Esophagus squamous epithelium (tissue), 4 donors: ENCODE results near the gene ATP1A4.

ENCODE experiments used
- POLR2A ChIP-seq, 4 donors: fragments of 450-650 bp; IDR thresholded peaks; one replicate each; pipeline ENCODE4 v1.6.1; 2017; ENCODE audit warnings: antibody characterized with exemption in 4 of 4, mild to moderate bottlenecking in 4 of 4, moderate library complexity in 3 of 4
- TF ChIP-seq, protein P1 (sequence below), 6 experiments: fragments of 450-650 bp in 4 of 6; fragments of 200-600 bp in 2 of 6; sonication (generic) in 2 of 6; IDR thresholded peaks; one replicate each; pipeline ENCODE4 v1.5.1; 2016 to 2019; ENCODE audit warnings: antibody characterized with exemption in 6 of 6, mild to moderate bottlenecking in 4 of 6, moderate library complexity in 4 of 6

DNA sequence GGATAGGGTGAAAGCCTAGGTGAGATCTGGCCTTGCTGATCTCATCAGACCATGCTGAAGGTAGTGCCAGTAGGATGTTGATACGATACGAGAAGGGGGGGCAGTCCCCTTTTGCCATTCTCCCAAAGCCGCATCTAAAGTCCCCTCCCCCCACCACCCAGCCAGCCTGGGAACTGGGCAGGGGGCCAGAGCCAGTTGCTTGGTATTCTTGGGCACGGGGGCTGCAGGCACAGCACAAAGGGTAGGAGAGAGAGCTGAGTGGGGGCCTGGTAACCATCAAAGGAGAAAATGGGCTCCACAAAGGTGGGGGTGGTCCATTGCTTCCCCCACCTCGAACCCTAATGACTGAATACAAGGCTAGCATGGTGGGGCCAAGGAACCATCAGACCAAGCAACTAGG is 59.2 kb downstream of the ATP1A4 start:
- TF ChIP-seq, protein P1, sequence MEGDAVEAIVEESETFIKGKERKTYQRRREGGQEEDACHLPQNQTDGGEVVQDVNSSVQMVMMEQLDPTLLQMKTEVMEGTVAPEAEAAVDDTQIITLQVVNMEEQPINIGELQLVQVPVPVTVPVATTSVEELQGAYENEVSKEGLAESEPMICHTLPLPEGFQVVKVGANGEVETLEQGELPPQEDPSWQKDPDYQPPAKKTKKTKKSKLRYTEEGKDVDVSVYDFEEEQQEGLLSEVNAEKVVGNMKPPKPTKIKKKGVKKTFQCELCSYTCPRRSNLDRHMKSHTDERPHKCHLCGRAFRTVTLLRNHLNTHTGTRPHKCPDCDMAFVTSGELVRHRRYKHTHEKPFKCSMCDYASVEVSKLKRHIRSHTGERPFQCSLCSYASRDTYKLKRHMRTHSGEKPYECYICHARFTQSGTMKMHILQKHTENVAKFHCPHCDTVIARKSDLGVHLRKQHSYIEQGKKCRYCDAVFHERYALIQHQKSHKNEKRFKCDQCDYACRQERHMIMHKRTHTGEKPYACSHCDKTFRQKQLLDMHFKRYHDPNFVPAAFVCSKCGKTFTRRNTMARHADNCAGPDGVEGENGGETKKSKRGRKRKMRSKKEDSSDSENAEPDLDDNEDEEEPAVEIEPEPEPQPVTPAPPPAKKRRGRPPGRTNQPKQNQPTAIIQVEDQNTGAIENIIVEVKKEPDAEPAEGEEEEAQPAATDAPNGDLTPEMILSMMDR (IDR thresholded peaks at IDR 0.05), result no peak
- no peak for TF ChIP-seq POLR2A (IDR thresholded peaks at IDR 0.05)
